ENCODE results near the gene EGR2. TPM values are rescaled to one million over a fixed set of nuclear protein-coding genes. Genes with fewer than 3 reads are reported as not detected.

The EGR2 gene
- total RNA-seq, 3 donors from 2014 or later = 0.32 to 9.2 (median 4.3) TPM

DNA sequence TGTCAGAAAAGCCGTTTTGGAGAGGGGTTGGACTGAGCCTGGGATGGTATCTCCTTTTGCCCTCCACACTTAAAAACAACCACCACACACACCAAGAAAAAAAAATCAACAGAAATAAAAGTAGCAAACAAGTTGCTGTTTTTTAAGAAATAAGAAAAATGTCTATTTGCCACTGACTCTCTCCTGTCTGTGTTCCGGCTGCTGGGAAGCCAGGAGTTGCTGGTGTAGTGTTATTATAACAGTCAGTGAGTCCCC lies 163 bp downstream of the EGR2 start:
- peaks cover 10 to 14% of the 10 kb centered on the region in 2 donors for H3K4me1 ChIP-seq
- peaks cover 0 to 18% of the 10 kb centered on the region in 2 donors for H3K27me3 ChIP-seq

GRCh38 chr10:62815381-62816075 lies 638 bp downstream of the EGR2 start:
- peak in 1 of 2 donors; percentile 41 for DNase-seq (ENCODE audit: low spot score in 2 of 2)
- H3K36me3 ChIP-seq = no peaks in the 10 kb centered on the region
- peak overlapping the region; percentile 65 to 94 (median 72) for H3K4me3 ChIP-seq
- peaks cover 0 to 18% of the 10 kb centered on the region in 2 donors for H3K27me3 ChIP-seq
- no peaks in the 10 kb centered on the region for H3K9me3 ChIP-seq
- H3K27ac ChIP-seq = peak overlapping the region; percentile 82 to 94
- intact Hi-C loops (cut with DNase I; ENCODE audit: low total_unique reads) = loop anchor here (2.0 kb wide), 1 partner anchor 29 kb away; no protein-coding TSS in a partner anchor
- H3K4me1 ChIP-seq = peaks cover 10 to 14% of the 10 kb centered on the region in 2 donors
- TF ChIP-seq POLR2A (IDR thresholded peaks at IDR 0.05) (no peak), POLR2AphosphoS5 (IDR thresholded peaks at IDR 0.05) (no peak)
- TF ChIP-seq, protein P1, sequence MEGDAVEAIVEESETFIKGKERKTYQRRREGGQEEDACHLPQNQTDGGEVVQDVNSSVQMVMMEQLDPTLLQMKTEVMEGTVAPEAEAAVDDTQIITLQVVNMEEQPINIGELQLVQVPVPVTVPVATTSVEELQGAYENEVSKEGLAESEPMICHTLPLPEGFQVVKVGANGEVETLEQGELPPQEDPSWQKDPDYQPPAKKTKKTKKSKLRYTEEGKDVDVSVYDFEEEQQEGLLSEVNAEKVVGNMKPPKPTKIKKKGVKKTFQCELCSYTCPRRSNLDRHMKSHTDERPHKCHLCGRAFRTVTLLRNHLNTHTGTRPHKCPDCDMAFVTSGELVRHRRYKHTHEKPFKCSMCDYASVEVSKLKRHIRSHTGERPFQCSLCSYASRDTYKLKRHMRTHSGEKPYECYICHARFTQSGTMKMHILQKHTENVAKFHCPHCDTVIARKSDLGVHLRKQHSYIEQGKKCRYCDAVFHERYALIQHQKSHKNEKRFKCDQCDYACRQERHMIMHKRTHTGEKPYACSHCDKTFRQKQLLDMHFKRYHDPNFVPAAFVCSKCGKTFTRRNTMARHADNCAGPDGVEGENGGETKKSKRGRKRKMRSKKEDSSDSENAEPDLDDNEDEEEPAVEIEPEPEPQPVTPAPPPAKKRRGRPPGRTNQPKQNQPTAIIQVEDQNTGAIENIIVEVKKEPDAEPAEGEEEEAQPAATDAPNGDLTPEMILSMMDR (IDR thresholded peaks at IDR 0.05) = no peak

More for the DNA sequence above, 163 bp downstream of the EGR2 start:
- Histone ChIP-seq H3K4me3 (peak overlapping the region; percentile 65 to 94 (median 72)), H3K36me3 (no peaks in the 10 kb centered on the region), H3K9me3 (no peaks in the 10 kb centered on the region), H3K27ac (peak overlapping the region; percentile 82 to 94)
- intact Hi-C loops (cut with DNase I; ENCODE audit: low total_unique reads) = loop anchor here (2.0 kb wide), 1 partner anchor 29 kb away; no protein-coding TSS in a partner anchor
- no peak for DNase-seq (ENCODE audit: low spot score in 2 of 2)
- TF ChIP-seq POLR2A (IDR thresholded peaks at IDR 0.05) = no peak
- no peak for TF ChIP-seq POLR2AphosphoS5 (IDR thresholded peaks at IDR 0.05)
- TF ChIP-seq, protein P1 (IDR thresholded peaks at IDR 0.05) = no peak

GRCh38 chr10:62814756-62815380 lies 1.3 kb downstream of the EGR2 start:
- no peaks in the 10 kb centered on the region for H3K9me3 ChIP-seq
- H3K4me1 ChIP-seq = peaks cover 10 to 14% of the 10 kb centered on the region in 2 donors
- no peak for DNase-seq (ENCODE audit: low spot score in 2 of 2)
- peaks cover 0 to 18% of the 10 kb centered on the region in 2 donors for H3K27me3 ChIP-seq
- H3K27ac ChIP-seq = peak overlapping the region; percentile 82 to 94
- TF ChIP-seq, protein P1 (IDR thresholded peaks at IDR 0.05) = no peak
- TF ChIP-seq POLR2A (IDR thresholded peaks at IDR 0.05) = no peak
- no peak for TF ChIP-seq POLR2AphosphoS5 (IDR thresholded peaks at IDR 0.05)
- H3K36me3 ChIP-seq = no peaks in the 10 kb centered on the region
- peak overlapping the region; percentile 65 to 94 (median 72) for H3K4me3 ChIP-seq
- intact Hi-C loops (cut with DNase I; ENCODE audit: low total_unique reads) = no loop called here

DNA sequence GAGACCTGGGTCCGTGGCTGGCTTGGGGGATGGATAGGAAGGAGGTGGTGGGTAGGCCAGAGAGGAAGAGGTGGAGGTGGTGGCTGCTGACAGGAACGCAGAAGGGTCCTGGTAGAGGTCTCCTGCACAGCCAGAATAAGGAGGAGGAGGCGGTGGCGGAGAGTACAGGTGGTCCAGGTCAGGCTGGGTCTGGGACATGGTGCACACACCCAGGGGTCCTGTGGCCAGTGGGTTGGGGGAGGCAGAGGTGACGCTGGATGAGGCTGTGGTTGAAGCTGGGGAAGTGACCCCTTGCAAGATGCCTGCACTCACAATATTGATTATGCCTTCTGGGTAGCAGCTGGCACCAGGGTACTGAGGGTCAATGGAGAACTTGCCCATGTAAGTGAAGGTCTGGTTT lies 2.2 kb downstream of the EGR2 start:
- Histone ChIP-seq H3K27ac (peak overlapping the region; percentile 82 to 94), H3K9me3 (no peaks in the 10 kb centered on the region), H3K36me3 (no peaks in the 10 kb centered on the region), H3K4me3 (peak overlapping the region in 2 of 3 donors; percentile 65 to 94), H3K4me1 (peaks cover 10 to 11% of the 10 kb centered on the region in 2 donors), H3K27me3 (peaks cover 0 to 18% of the 10 kb centered on the region in 2 donors)
- intact Hi-C loops (cut with DNase I; ENCODE audit: low total_unique reads) = no loop called here
- no peak for DNase-seq (ENCODE audit: low spot score in 2 of 2)
- TF ChIP-seq POLR2AphosphoS5 (IDR thresholded peaks at IDR 0.05) (no peak), POLR2A (IDR thresholded peaks at IDR 0.05) (no peak)
- TF ChIP-seq, protein P1 (IDR thresholded peaks at IDR 0.05) = no peak

- Histone ChIP-seq H3K27ac (peak overlapping the region; percentile 82 to 94), H3K9me3 (no peaks in the 10 kb centered on the region), H3K27me3 (peaks cover 0 to 18% of the 10 kb centered on the region in 2 donors), H3K4me1 (peaks cover 9 to 11% of the 10 kb centered on the region in 2 donors), H3K4me3 (peak overlapping the region in 2 of 3 donors; percentile 65 to 94), H3K36me3 (no peaks in the 10 kb centered on the region)
- TF ChIP-seq POLR2AphosphoS5 (IDR thresholded peaks at IDR 0.05) (no peak), POLR2A (IDR thresholded peaks at IDR 0.05) (no peak)
- TF ChIP-seq, protein P1 (IDR thresholded peaks at IDR 0.05) = no peak
- no peak for DNase-seq (ENCODE audit: low spot score in 2 of 2)
- intact Hi-C loops (cut with DNase I; ENCODE audit: low total_unique reads) = no loop called here
Measured at GRCh38 chr10:62813453-62813852, 2.7 kb downstream of the EGR2 start.

All from breast epithelium (tissue), 4 donors.